Keratinocyte (primary cell): ENCODE data around the gene RPL38.

ENCODE experiments used
- EZH2 ChIP-seq: IDR thresholded peaks from one replicate; pipeline ENCODE4 v1.6.1; 2012; ENCODE audit warnings: inconsistent platforms, mild to moderate bottlenecking, low read length, moderate library complexity
- TF ChIP-seq, protein P1 (sequence below), 3 experiments: IDR thresholded peaks in 1 of 3; conservative IDR thresholded peaks in 1 of 3; optimal IDR thresholded peaks in 1 of 3; 2 replicates in 2 of 3; 3 replicates in 1 of 3; pipeline versions ENCODE3 to v1.5.1; 2011; ENCODE audit warnings: low read length in 3 of 3, mild to moderate bottlenecking in 3 of 3, moderate library complexity in 2 of 3, control low read depth in 1 of 3, inconsistent platforms in 1 of 3; ENCODE audit not compliant: insufficient read depth in 2 of 3; ENCODE audit errors: extremely low read depth in 1 of 3

DNA sequence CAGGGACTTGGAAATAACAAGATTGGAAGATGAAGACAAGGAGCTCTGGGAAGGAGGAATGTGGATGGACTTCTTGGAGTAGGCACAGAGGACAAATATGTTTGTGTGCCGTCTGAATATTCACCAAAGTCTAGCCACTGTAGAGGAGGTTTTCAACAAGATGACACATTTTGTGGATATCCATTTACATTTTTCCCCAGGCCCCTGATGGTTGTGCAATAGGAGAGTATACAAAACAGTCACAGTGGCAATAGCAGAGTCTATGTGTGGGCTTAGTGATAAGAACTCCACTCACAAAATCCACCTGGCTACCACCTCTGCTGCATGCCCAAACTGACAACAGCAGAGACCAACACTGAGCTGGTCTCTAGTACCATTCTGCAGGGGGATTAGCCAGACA is 32.6 kb upstream of the RPL38 start:
- TF ChIP-seq, protein P1, sequence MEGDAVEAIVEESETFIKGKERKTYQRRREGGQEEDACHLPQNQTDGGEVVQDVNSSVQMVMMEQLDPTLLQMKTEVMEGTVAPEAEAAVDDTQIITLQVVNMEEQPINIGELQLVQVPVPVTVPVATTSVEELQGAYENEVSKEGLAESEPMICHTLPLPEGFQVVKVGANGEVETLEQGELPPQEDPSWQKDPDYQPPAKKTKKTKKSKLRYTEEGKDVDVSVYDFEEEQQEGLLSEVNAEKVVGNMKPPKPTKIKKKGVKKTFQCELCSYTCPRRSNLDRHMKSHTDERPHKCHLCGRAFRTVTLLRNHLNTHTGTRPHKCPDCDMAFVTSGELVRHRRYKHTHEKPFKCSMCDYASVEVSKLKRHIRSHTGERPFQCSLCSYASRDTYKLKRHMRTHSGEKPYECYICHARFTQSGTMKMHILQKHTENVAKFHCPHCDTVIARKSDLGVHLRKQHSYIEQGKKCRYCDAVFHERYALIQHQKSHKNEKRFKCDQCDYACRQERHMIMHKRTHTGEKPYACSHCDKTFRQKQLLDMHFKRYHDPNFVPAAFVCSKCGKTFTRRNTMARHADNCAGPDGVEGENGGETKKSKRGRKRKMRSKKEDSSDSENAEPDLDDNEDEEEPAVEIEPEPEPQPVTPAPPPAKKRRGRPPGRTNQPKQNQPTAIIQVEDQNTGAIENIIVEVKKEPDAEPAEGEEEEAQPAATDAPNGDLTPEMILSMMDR (optimal IDR thresholded peaks at IDR 0.05 in 1 of 3, IDR thresholded peaks at IDR 0.05 in 1 of 3, conservative IDR thresholded peaks at IDR 0.05 in 1 of 3; ENCODE audit: extremely low read depth in 1 of 3, insufficient read depth in 2 of 3, low read length in 3 of 3), result no peak
- no peak for TF ChIP-seq EZH2
